ENCODE measurements around the gene METAP1. TPM values are rescaled to one million over a fixed set of nuclear protein-coding genes. Genes with fewer than 3 reads are reported as not detected.
"Not testable (repeated sequence)": the region's sequence is repeated elsewhere in the genome, so short reads cannot be mapped to it uniquely, and the experiment has no call there.

The METAP1 gene
- total RNA-seq, 1 experiment from 2014 or later: 34.9 TPM

- no peak for DNase-seq (ENCODE audit: low read depth)
These were observed 103.8 kb downstream of the METAP1 start for GRCh38 chr4:99099311-99099710.

GRCh38 chr4:99099814-99100213 lies 104.3 kb downstream of the METAP1 start:
- not testable (repeated sequence) for DNase-seq (ENCODE audit: low read depth)

- DNase-seq (ENCODE audit: low read depth): no peak
These were observed 105.4 kb downstream of the METAP1 start for GRCh38 chr4:99100876-99101275.

GRCh38 chr4:99102634-99103033 lies 107.1 kb downstream of the METAP1 start:
- DNase-seq (ENCODE audit: low read depth): peak; percentile 22

GRCh38 chr4:99103166-99103565 lies 107.6 kb downstream of the METAP1 start:
- no peak for DNase-seq (ENCODE audit: low read depth)

GRCh38 chr4:99104153-99104552 lies 108.6 kb downstream of the METAP1 start:
- DNase-seq (ENCODE audit: low read depth): no peak

- DNase-seq (ENCODE audit: low read depth): not testable (repeated sequence)
These were observed 113.8 kb downstream of the METAP1 start for GRCh38 chr4:99109286-99109685.

Other genes starting within 250 kb of the METAP1 start
- 110 and 126 TPM in 2 replicates for gene EIF4E, start 66.6 kb upstream of the METAP1 start, total RNA-seq (2014; rRNA removed; shearing (Covaris generic))
- gene ADH5, start 93.1 kb downstream of the METAP1 start, total RNA-seq (2014; rRNA removed; shearing (Covaris generic)): 78.8 and 92.2 TPM in 2 replicates
- gene ADH4, start 148.6 kb downstream of the METAP1 start, total RNA-seq (2014; rRNA removed; shearing (Covaris generic)): not detected in 2 replicates
- not detected in 2 replicates for gene ADH6, start 223.5 kb downstream of the METAP1 start, total RNA-seq (2014; rRNA removed; shearing (Covaris generic))